ENCODE data around the gene SERPINB3.

GRCh38 chr18:63626431-63626830, 35.3 kb downstream of the SERPINB3 start:
- TF ChIP-seq, protein P1, sequence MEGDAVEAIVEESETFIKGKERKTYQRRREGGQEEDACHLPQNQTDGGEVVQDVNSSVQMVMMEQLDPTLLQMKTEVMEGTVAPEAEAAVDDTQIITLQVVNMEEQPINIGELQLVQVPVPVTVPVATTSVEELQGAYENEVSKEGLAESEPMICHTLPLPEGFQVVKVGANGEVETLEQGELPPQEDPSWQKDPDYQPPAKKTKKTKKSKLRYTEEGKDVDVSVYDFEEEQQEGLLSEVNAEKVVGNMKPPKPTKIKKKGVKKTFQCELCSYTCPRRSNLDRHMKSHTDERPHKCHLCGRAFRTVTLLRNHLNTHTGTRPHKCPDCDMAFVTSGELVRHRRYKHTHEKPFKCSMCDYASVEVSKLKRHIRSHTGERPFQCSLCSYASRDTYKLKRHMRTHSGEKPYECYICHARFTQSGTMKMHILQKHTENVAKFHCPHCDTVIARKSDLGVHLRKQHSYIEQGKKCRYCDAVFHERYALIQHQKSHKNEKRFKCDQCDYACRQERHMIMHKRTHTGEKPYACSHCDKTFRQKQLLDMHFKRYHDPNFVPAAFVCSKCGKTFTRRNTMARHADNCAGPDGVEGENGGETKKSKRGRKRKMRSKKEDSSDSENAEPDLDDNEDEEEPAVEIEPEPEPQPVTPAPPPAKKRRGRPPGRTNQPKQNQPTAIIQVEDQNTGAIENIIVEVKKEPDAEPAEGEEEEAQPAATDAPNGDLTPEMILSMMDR (IDR thresholded peaks at IDR 0.05; ENCODE audit: control extremely low read depth in 1 of 3, insufficient read depth in 1 of 3, low read depth in 1 of 3, low read length in 3 of 3), result no peak
- TF ChIP-seq EZH2 (IDR thresholded peaks at IDR 0.05; ENCODE audit: low read depth, low read length, severe bottlenecking), result no peak
